H9 (cell line): ENCODE results near the gene CKM. TPM values are rescaled to one million over a fixed set of nuclear protein-coding genes. Genes with fewer than 3 reads are reported as not detected.

Experiments used
- DNase-seq: peaks from one replicate; pipeline ENCODE4 v3.0.0-alpha.2; 2017
- H2AFZ ChIP-seq: one replicate; pipeline ENCODE4 v1.6.1; 2013; ENCODE audit warnings: mild to moderate bottlenecking, low read length, control low read depth, moderate library complexity
- H2AK5ac ChIP-seq: 2 replicates; pipeline ENCODE4 v1.6.1; 2013; ENCODE audit warnings: low read length, control low read depth, mixed read lengths; ENCODE audit not compliant: insufficient read length
- H2BK120ac ChIP-seq: one replicate; pipeline ENCODE4 v1.6.1; 2013; ENCODE audit warnings: low read depth, mild to moderate bottlenecking, low read length, control low read depth, inconsistent platforms; ENCODE audit not compliant: poor library complexity, severe bottlenecking
- H2BK12ac ChIP-seq: 2 replicates; pipeline ENCODE4 v1.6.1; 2013; ENCODE audit warnings: low read length, control low read depth, mixed read lengths, low read depth; ENCODE audit not compliant: insufficient read length
- H2BK15ac ChIP-seq: 2 replicates; pipeline ENCODE4 v1.6.1; 2013; ENCODE audit warnings: low read depth, low read length, control low read depth
- H2BK20ac ChIP-seq: one replicate; pipeline ENCODE4 v1.6.1; 2013; ENCODE audit warnings: low read depth, mild to moderate bottlenecking, low read length, control low read depth, inconsistent platforms; ENCODE audit not compliant: poor library complexity, severe bottlenecking
- H2BK5ac ChIP-seq: 2 replicates; pipeline ENCODE4 v1.6.1; 2013; ENCODE audit warnings: low read length, control low read depth, mixed read lengths; ENCODE audit not compliant: insufficient read length
- H3K14ac ChIP-seq: 2 replicates; pipeline ENCODE4 v1.6.1; 2013; ENCODE audit warnings: low read length, control low read depth; ENCODE audit not compliant: insufficient read depth
- H3K18ac ChIP-seq: 2 replicates; pipeline ENCODE4 v1.6.1; 2013; ENCODE audit warnings: low read depth, mild to moderate bottlenecking, mixed read lengths, low read length, control low read depth; ENCODE audit not compliant: insufficient read length
- H3K23ac ChIP-seq: 2 replicates; pipeline ENCODE4 v1.6.1; 2013; ENCODE audit warnings: low read length, control low read depth, mixed read lengths, low read depth; ENCODE audit not compliant: insufficient read length
- H3K23me2 ChIP-seq: 2 replicates; pipeline ENCODE4 v1.6.1; 2013; ENCODE audit warnings: low read depth, mild to moderate bottlenecking, mixed read lengths, low read length, control low read depth; ENCODE audit not compliant: insufficient read length, poor library complexity, severe bottlenecking
- H3K27ac ChIP-seq: 2 replicates; pipeline ENCODE4 v1.5.1; 2013; ENCODE audit warnings: low read length, control low read depth, mixed read lengths, low read depth; ENCODE audit not compliant: insufficient read length
- H3K27me3 ChIP-seq: 2 replicates; pipeline ENCODE4 v1.6.1; 2013; ENCODE audit warnings: low read length, control low read depth, inconsistent platforms; ENCODE audit not compliant: insufficient read depth
- H3K4ac ChIP-seq: 2 replicates; pipeline ENCODE4 v1.6.1; 2013; ENCODE audit warnings: low read depth, mild to moderate bottlenecking, control low read depth, inconsistent platforms, low read length, moderate library complexity
- H3K4me1 ChIP-seq: 2 replicates; pipeline ENCODE4 v1.6.1; 2013; ENCODE audit warnings: low read length, control low read depth, inconsistent platforms; ENCODE audit not compliant: insufficient read depth
- H3K4me2 ChIP-seq: 2 replicates; pipeline ENCODE4 v1.6.1; 2013; ENCODE audit warnings: low read length, control low read depth, mixed read lengths; ENCODE audit not compliant: insufficient read length, insufficient read depth
- H3K56ac ChIP-seq: 2 replicates; pipeline ENCODE4 v1.6.1; 2013; ENCODE audit warnings: low read depth, mild to moderate bottlenecking, mixed read lengths, low read length, control low read depth; ENCODE audit not compliant: insufficient read length
- H3K79me1 ChIP-seq: 2 replicates; pipeline ENCODE4 v1.6.1; 2013; ENCODE audit warnings: low read depth, mild to moderate bottlenecking, moderate library complexity, low read length, control low read depth, inconsistent platforms; ENCODE audit not compliant: insufficient read depth, poor library complexity, severe bottlenecking
- H3K79me2 ChIP-seq: 2 replicates; pipeline ENCODE4 v1.6.1; 2013; ENCODE audit warnings: low read length, control low read depth, inconsistent platforms; ENCODE audit not compliant: insufficient read depth
- H3K9ac ChIP-seq: 2 replicates; pipeline ENCODE4 v1.6.1; 2013; ENCODE audit warnings: low read length, control low read depth, mixed read lengths; ENCODE audit not compliant: insufficient read length; ENCODE audit errors: extremely low read depth
- H3K9me3 ChIP-seq: one replicate; pipeline ENCODE4 v1.6.1; 2013; ENCODE audit warnings: low read depth, low read length, inconsistent platforms; ENCODE audit not compliant: control insufficient read depth
- H3T11ph ChIP-seq: one replicate; pipeline ENCODE4 v1.6.1; 2013; ENCODE audit warnings: mild to moderate bottlenecking, low read length, control low read depth, inconsistent platforms
- H4K20me1 ChIP-seq: one replicate; pipeline ENCODE4 v1.6.1; 2013; ENCODE audit not compliant: control insufficient read depth, insufficient read length, insufficient read depth
- H4K5ac ChIP-seq: 2 replicates; pipeline ENCODE4 v1.6.1; 2013; ENCODE audit warnings: low read depth, mild to moderate bottlenecking, mixed read lengths, low read length, control low read depth; ENCODE audit not compliant: insufficient read length
- H4K8ac ChIP-seq: replicated peaks from 2 replicates; pipeline ENCODE4 v1.6.1; 2013; ENCODE audit warnings: low read length, control low read depth, mixed read lengths, low read depth; ENCODE audit not compliant: insufficient read length
- H4K91ac ChIP-seq: 2 replicates; pipeline ENCODE4 v1.6.1; 2013; ENCODE audit warnings: low read depth, mild to moderate bottlenecking, moderate library complexity, mixed read lengths, low read length, control low read depth; ENCODE audit not compliant: insufficient read length
- H3K27ac Mint-ChIP-seq, 3 experiments: 2 replicates in 2 of 3; 3 replicates in 1 of 3; pipeline ENCODE4 v1.8.0; 2020 to 2021; ENCODE audit warnings: mixed read lengths in 3 of 3, mild to moderate bottlenecking in 1 of 3, moderate library complexity in 1 of 3
- H3K27me3 Mint-ChIP-seq: 2 replicates; pipeline ENCODE4 v1.8.0; 2021; ENCODE audit warnings: low read depth, mild to moderate bottlenecking, moderate library complexity, mixed read lengths
- H3K36me3 Mint-ChIP-seq, 3 experiments: 2 replicates in 2 of 3; 3 replicates in 1 of 3; pipeline ENCODE4 v1.8.0; 2020 to 2021; ENCODE audit warnings: low read depth in 3 of 3, mixed read lengths in 3 of 3; ENCODE audit not compliant: insufficient read depth in 1 of 3
- H3K4me1 Mint-ChIP-seq, 2 experiments: 2 replicates each; pipeline ENCODE4 v1.8.0; 2020; ENCODE audit warnings: mixed read lengths in 2 of 2
- H3K4me3 Mint-ChIP-seq, 2 experiments: 2 replicates in 1 of 2; 3 replicates in 1 of 2; pipeline ENCODE4 v1.8.0; 2020 to 2021; ENCODE audit warnings: mild to moderate bottlenecking in 2 of 2, mixed read lengths in 2 of 2, moderate library complexity in 1 of 2
- H3K9me3 Mint-ChIP-seq, 2 experiments: 2 replicates in 1 of 2; 3 replicates in 1 of 2; pipeline ENCODE4 v1.8.0; 2020; ENCODE audit warnings: mild to moderate bottlenecking in 2 of 2, mixed read lengths in 2 of 2, moderate library complexity in 1 of 2
- WGBS: extraction: QIAGEN DNeasy Blood & Tissue Kit; methylation state at CpG from one replicate; pipeline ENCODE4 v1.1.7; 2013; ENCODE audit warnings: missing lambda C conversion rate, low lambda C conversion rate, mixed read lengths; ENCODE audit not compliant: insufficient read length; ENCODE audit errors: extremely low coverage; 5-methylcytosine and 5-hydroxymethylcytosine counted together
- total RNA-seq: library from RNA; stranded (reverse); gene quantifications from 2 replicates; pipeline ENCODE4 v1.2.1, GENCODE V29; 2021
- TF ChIP-seq, protein P1 (sequence below): fragments of 200-600 bp; sonication (generic); conservative IDR thresholded peaks from 3 replicates; pipeline ENCODE4 v1.8.0; 2021; ENCODE audit warnings: antibody characterized with exemption, mild to moderate bottlenecking

CKM gene
- total RNA-seq, 1 experiment from 2014 or later, result not detected

DNA sequence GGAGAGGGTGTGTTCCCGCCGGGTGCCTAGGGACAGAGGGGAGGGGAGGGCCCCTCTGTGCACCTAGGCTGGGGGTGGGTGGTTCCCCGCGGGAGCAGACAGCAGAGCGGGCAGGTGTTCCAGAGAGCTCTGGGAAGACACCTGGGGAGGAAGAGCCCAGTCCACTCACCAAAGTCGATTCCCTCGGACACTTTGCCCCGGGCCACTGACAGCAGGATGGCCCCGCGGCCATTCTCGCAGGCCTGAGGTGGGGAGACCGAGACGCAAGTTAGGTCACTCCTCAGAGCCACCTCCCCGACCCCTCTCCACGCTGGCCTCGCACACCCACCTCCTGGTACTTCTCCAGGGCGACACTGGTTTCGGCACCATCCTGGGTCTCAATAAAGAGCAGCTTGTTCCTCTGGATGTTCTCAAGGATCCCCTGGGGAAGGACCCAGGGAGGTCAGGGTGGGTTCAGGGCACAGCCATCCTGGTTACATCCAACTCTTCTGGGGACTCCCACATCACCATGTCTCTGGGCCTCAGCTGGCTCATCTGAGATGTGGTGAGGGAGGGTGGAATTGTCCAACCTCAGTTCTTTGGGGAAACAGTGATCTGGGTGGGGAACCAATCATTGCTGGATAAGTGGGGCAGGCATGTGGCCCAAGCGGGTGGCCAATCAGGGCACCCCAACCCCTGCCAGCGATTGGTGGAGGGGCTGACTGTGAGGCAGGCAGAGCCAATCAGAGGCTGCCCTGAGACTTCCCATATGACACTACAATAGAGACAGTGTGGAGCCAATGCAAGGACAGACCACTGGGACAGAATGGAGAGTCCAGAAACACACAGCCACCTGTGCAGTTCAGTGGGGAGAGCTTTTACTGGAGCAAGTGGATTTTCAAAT, 30.5 kb upstream of the CKM start:
- no peak overlapping the region for H3K56ac ChIP-seq
- H2BK12ac ChIP-seq, result no peak overlapping the region
- H2AFZ ChIP-seq, result no peak overlapping the region
- no peak overlapping the region for H4K91ac ChIP-seq
- H2BK20ac ChIP-seq, result no peak overlapping the region
- H3K27me3 ChIP-seq, result no peaks in the 10 kb centered on the region
- no peak overlapping the region for H3K14ac ChIP-seq
- no peak for DNase-seq
- peak overlapping the region in 1 of 3 experiments; percentile 65; a peak in 1 of 7 replicates for H3K27ac Mint-ChIP-seq
- H4K20me1 ChIP-seq, result peaks cover 2% of the 10 kb centered on the region
- H2AK5ac ChIP-seq, result no peak overlapping the region
- H3T11ph ChIP-seq, result no peak overlapping the region
- no peak overlapping the region for H3K23ac ChIP-seq
- H3K27ac ChIP-seq, result no peak overlapping the region
- no peak overlapping the region for H3K9ac ChIP-seq
- no peak overlapping the region for H2BK15ac ChIP-seq
- no peak overlapping the region for H3K4me2 ChIP-seq
- no peaks in the 10 kb centered on the region for H3K79me2 ChIP-seq
- WGBS, result no CpG with 5 or more reads among the region's 20 CpGs
- H3K4me3 Mint-ChIP-seq, result peak overlapping the region in 1 of 2 experiments; percentile 22; a peak in 1 of 5 replicates
- no peaks in the 10 kb centered on the region for H3K23me2 ChIP-seq
- TF ChIP-seq, protein P1, sequence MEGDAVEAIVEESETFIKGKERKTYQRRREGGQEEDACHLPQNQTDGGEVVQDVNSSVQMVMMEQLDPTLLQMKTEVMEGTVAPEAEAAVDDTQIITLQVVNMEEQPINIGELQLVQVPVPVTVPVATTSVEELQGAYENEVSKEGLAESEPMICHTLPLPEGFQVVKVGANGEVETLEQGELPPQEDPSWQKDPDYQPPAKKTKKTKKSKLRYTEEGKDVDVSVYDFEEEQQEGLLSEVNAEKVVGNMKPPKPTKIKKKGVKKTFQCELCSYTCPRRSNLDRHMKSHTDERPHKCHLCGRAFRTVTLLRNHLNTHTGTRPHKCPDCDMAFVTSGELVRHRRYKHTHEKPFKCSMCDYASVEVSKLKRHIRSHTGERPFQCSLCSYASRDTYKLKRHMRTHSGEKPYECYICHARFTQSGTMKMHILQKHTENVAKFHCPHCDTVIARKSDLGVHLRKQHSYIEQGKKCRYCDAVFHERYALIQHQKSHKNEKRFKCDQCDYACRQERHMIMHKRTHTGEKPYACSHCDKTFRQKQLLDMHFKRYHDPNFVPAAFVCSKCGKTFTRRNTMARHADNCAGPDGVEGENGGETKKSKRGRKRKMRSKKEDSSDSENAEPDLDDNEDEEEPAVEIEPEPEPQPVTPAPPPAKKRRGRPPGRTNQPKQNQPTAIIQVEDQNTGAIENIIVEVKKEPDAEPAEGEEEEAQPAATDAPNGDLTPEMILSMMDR, result no peak
- H3K18ac ChIP-seq, result no peak overlapping the region
- H3K4me1 ChIP-seq, result no peaks in the 10 kb centered on the region
- H3K27me3 Mint-ChIP-seq, result no peaks in the 10 kb centered on the region
- no peak overlapping the region for H2BK5ac ChIP-seq
- no peak overlapping the region for H4K8ac ChIP-seq
- H4K5ac ChIP-seq, result no peak overlapping the region
- H3K9me3 ChIP-seq, result no peaks in the 10 kb centered on the region
- H2BK120ac ChIP-seq, result no peak overlapping the region
- H3K79me1 ChIP-seq, result no peaks in the 10 kb centered on the region
- no peak overlapping the region for H3K4ac ChIP-seq
- H3K36me3 Mint-ChIP-seq, result peaks cover 53 to 91% (median 86%) of the 10 kb centered on the region in 3 experiments; a peak in 6 of 7 replicates
- peaks cover 5 to 11% of the 10 kb centered on the region in 2 experiments; a peak in 3 of 4 replicates for H3K4me1 Mint-ChIP-seq
- H3K9me3 Mint-ChIP-seq, result no peaks in the 10 kb centered on the region
